NCI-H510A (cell line): ENCODE data around the gene FGR.
A peak's percentile ranks its signal among the peaks of the same experiment; 100 is the strongest.
"Not testable (repeated sequence)": the region's sequence is repeated elsewhere in the genome, so short reads cannot be mapped to it uniquely, and the experiment has no call there.

ENCODE experiments used
- DNase-seq: peaks from one replicate; lab custom pipeline; 2025; lab: John Stamatoyannopoulos, UW

Gene FGR

GRCh38 chr1:27634177-27634984 lies 604 bp downstream of the FGR start:
- DNase-seq, result no peak

GRCh38 chr1:27633640-27634176 lies 1.3 kb downstream of the FGR start:
- DNase-seq, result no peak

GRCh38 chr1:27633298-27633610 lies 1.7 kb downstream of the FGR start:
- DNase-seq, result no peak

GRCh38 chr1:27632387-27633297 lies 2.3 kb downstream of the FGR start:
- no peak for DNase-seq

GRCh38 chr1:27630859-27631491 lies 4.0 kb downstream of the FGR start:
- no peak for DNase-seq

- no peak for DNase-seq
Observed at GRCh38 chr1:27628712-27629111, 6.3 kb downstream of the FGR start.

- DNase-seq, result not testable (repeated sequence)
Observed at GRCh38 chr1:27627733-27628132, 7.3 kb downstream of the FGR start.

GRCh38 chr1:27627061-27627460 lies 7.9 kb downstream of the FGR start:
- DNase-seq, result no peak

GRCh38 chr1:27626031-27626935 lies 8.7 kb downstream of the FGR start:
- DNase-seq, result no peak

- DNase-seq, result peak; percentile 13
Observed at GRCh38 chr1:27624467-27625178, 10.4 kb downstream of the FGR start.

- DNase-seq, result no peak
Observed at GRCh38 chr1:27623327-27624212, 11.4 kb downstream of the FGR start.

GRCh38 chr1:27622828-27623227 lies 12.2 kb downstream of the FGR start:
- no peak for DNase-seq

- DNase-seq, result no peak
Observed at GRCh38 chr1:27621051-27621920, 13.7 kb downstream of the FGR start.

GRCh38 chr1:27619782-27620438 lies 15.1 kb downstream of the FGR start:
- DNase-seq, result not testable (repeated sequence)

- no peak for DNase-seq
Observed at GRCh38 chr1:27618341-27619082, 16.5 kb downstream of the FGR start.

- DNase-seq, result no peak
Observed at GRCh38 chr1:27617420-27617819, 17.6 kb downstream of the FGR start.

- DNase-seq, result no peak
Observed at GRCh38 chr1:27616441-27616840, 18.5 kb downstream of the FGR start.
